Naive B cell (primary cell): ENCODE data around the gene SIK1. TPM values are rescaled to one million over a fixed set of nuclear protein-coding genes. Genes with fewer than 3 reads are reported as not detected.
"Not testable (repeated sequence)": the region's sequence is repeated elsewhere in the genome, so short reads cannot be mapped to it uniquely, and the experiment has no call there.

Experiments
- ATAC-seq, 2 donors: fragments of 150-1000 bp; cut with Tn5 transposase; 2 replicates each; pipeline ENCODE4 v1.10.0; 2021; ENCODE audit warnings: low read depth in 2 of 2, mild to moderate bottlenecking in 2 of 2, moderate library complexity in 2 of 2
- DNase-seq: peaks from one replicate; pipeline ENCODE4 v3.0.0; 2022
- H3K27ac Mint-ChIP-seq, 6 donors: one replicate each; pipeline ENCODE4 v1.8.0; 2020 to 2022; ENCODE audit warnings: mild to moderate bottlenecking in 6 of 6, mixed read lengths in 6 of 6, moderate library complexity in 5 of 6, inconsistent platforms in 2 of 6
- H3K27me3 Mint-ChIP-seq, 3 donors: one replicate each; pipeline ENCODE4 v1.8.0; 2021 to 2022; ENCODE audit warnings: mixed read lengths in 3 of 3, mild to moderate bottlenecking in 1 of 3
- H3K36me3 Mint-ChIP-seq, 2 donors: one replicate each; pipeline ENCODE4 v1.8.0; 2020 to 2022; ENCODE audit warnings: mixed read lengths in 2 of 2, inconsistent platforms in 1 of 2, mild to moderate bottlenecking in 1 of 2
- H3K4me1 Mint-ChIP-seq, 3 donors: one replicate each; pipeline ENCODE4 v1.8.0; 2020 to 2022; ENCODE audit warnings: mixed read lengths in 3 of 3, inconsistent platforms in 1 of 3, mild to moderate bottlenecking in 1 of 3, moderate library complexity in 1 of 3
- H3K4me3 Mint-ChIP-seq, 8 donors: one replicate each; pipeline ENCODE4 v1.8.0; 2020 to 2022; ENCODE audit warnings: mild to moderate bottlenecking in 8 of 8, mixed read lengths in 8 of 8, moderate library complexity in 8 of 8, inconsistent platforms in 2 of 8
- H3K9me3 Mint-ChIP-seq, 7 donors: one replicate each; pipeline ENCODE4 v1.8.0; 2020 to 2022; ENCODE audit warnings: mixed read lengths in 7 of 7, mild to moderate bottlenecking in 5 of 7, inconsistent platforms in 2 of 7, moderate library complexity in 1 of 7
- polyA plus RNA-seq, 6 donors: library from polyadenylated mRNA; unstranded; fragments of 300-500 nt; fragmentation: Illumina TruSeq; gene quantifications; one replicate each; pipeline ENCODE4 v1.2.3, GENCODE V29; 2021; ENCODE audit warnings: low read depth in 6 of 6

The SIK1 gene
- polyA plus RNA-seq, 6 donors from 2014 or later, result 2.1 to 6.6 (median 3.8) TPM

- not testable (repeated sequence) for DNase-seq, H3K4me1 Mint-ChIP-seq, ATAC-seq, H3K36me3 Mint-ChIP-seq, H3K27me3 Mint-ChIP-seq, H3K27ac Mint-ChIP-seq, H3K9me3 Mint-ChIP-seq, H3K4me3 Mint-ChIP-seq
Observed at GRCh38 chr21:43419475-43419874, 7.5 kb downstream of the SIK1 start.

GRCh38 chr21:43414576-43414975, 12.4 kb downstream of the SIK1 start:
- not testable (repeated sequence) for H3K36me3 Mint-ChIP-seq, DNase-seq, H3K27me3 Mint-ChIP-seq, H3K27ac Mint-ChIP-seq, H3K9me3 Mint-ChIP-seq, H3K4me3 Mint-ChIP-seq, H3K4me1 Mint-ChIP-seq
- ATAC-seq, result peak; percentile 23 to 34

- not testable (repeated sequence) for H3K36me3 Mint-ChIP-seq, H3K27me3 Mint-ChIP-seq, H3K4me1 Mint-ChIP-seq, DNase-seq, H3K4me3 Mint-ChIP-seq, H3K9me3 Mint-ChIP-seq, H3K27ac Mint-ChIP-seq
- ATAC-seq, result peak; percentile 43 to 44
Observed at GRCh38 chr21:43412020-43412788, 14.7 kb downstream of the SIK1 start.

- H3K27me3 Mint-ChIP-seq, H3K36me3 Mint-ChIP-seq, H3K4me3 Mint-ChIP-seq, DNase-seq, H3K27ac Mint-ChIP-seq, H3K4me1 Mint-ChIP-seq, H3K9me3 Mint-ChIP-seq: not testable (repeated sequence)
- peak; percentile 77 to 81 for ATAC-seq
Observed at GRCh38 chr21:43410456-43411068, 16.4 kb downstream of the SIK1 start.

GRCh38 chr21:43407139-43407538, 19.8 kb downstream of the SIK1 start:
- not testable (repeated sequence) for H3K27me3 Mint-ChIP-seq, H3K36me3 Mint-ChIP-seq, H3K9me3 Mint-ChIP-seq, H3K4me3 Mint-ChIP-seq, ATAC-seq, DNase-seq, H3K4me1 Mint-ChIP-seq, H3K27ac Mint-ChIP-seq

- not testable (repeated sequence) for H3K4me1 Mint-ChIP-seq, DNase-seq, ATAC-seq
Observed at GRCh38 chr21:43404450-43404849, 22.5 kb downstream of the SIK1 start.

GRCh38 chr21:43403651-43404430, 23.1 kb downstream of the SIK1 start:
- not testable (repeated sequence) for H3K9me3 Mint-ChIP-seq, ATAC-seq, H3K27ac Mint-ChIP-seq, H3K27me3 Mint-ChIP-seq, H3K36me3 Mint-ChIP-seq, DNase-seq, H3K4me3 Mint-ChIP-seq, H3K4me1 Mint-ChIP-seq

More at GRCh38 chr21:43404450-43404849, 22.5 kb downstream of the SIK1 start:
- H3K27ac Mint-ChIP-seq, H3K36me3 Mint-ChIP-seq, H3K27me3 Mint-ChIP-seq, H3K4me3 Mint-ChIP-seq, H3K9me3 Mint-ChIP-seq: not testable (repeated sequence)

- ATAC-seq, H3K9me3 Mint-ChIP-seq, H3K4me1 Mint-ChIP-seq, H3K36me3 Mint-ChIP-seq, H3K4me3 Mint-ChIP-seq, H3K27ac Mint-ChIP-seq, H3K27me3 Mint-ChIP-seq, DNase-seq: not testable (repeated sequence)
Observed at GRCh38 chr21:43401125-43401524, 25.8 kb downstream of the SIK1 start.

- H3K4me1 Mint-ChIP-seq, DNase-seq, H3K36me3 Mint-ChIP-seq, H3K27ac Mint-ChIP-seq, H3K9me3 Mint-ChIP-seq, H3K27me3 Mint-ChIP-seq, H3K4me3 Mint-ChIP-seq: not testable (repeated sequence)
- ATAC-seq, result peak; percentile 73 to 77
Observed at GRCh38 chr21:43399595-43400015, 27.3 kb downstream of the SIK1 start.

- H3K4me3 Mint-ChIP-seq, H3K27me3 Mint-ChIP-seq, H3K27ac Mint-ChIP-seq, DNase-seq, H3K9me3 Mint-ChIP-seq, H3K36me3 Mint-ChIP-seq, H3K4me1 Mint-ChIP-seq: not testable (repeated sequence)
- peak; percentile 63 to 66 for ATAC-seq
Observed at GRCh38 chr21:43399136-43399535, 27.8 kb downstream of the SIK1 start.

- not testable (repeated sequence) for H3K4me3 Mint-ChIP-seq, H3K27me3 Mint-ChIP-seq, H3K27ac Mint-ChIP-seq, H3K36me3 Mint-ChIP-seq, H3K4me1 Mint-ChIP-seq, H3K9me3 Mint-ChIP-seq, DNase-seq
- peak; percentile 5 to 25 for ATAC-seq
Observed at GRCh38 chr21:43398533-43398932, 28.4 kb downstream of the SIK1 start.

GRCh38 chr21:43398000-43398399, 28.9 kb downstream of the SIK1 start:
- H3K4me3 Mint-ChIP-seq, ATAC-seq, H3K36me3 Mint-ChIP-seq, H3K9me3 Mint-ChIP-seq, H3K27ac Mint-ChIP-seq, DNase-seq, H3K4me1 Mint-ChIP-seq, H3K27me3 Mint-ChIP-seq: not testable (repeated sequence)

GRCh38 chr21:43397439-43397808, 29.5 kb downstream of the SIK1 start:
- not testable (repeated sequence) for H3K4me3 Mint-ChIP-seq, DNase-seq, H3K27me3 Mint-ChIP-seq, H3K9me3 Mint-ChIP-seq, H3K27ac Mint-ChIP-seq, H3K36me3 Mint-ChIP-seq, ATAC-seq, H3K4me1 Mint-ChIP-seq
